CD4-positive, alpha-beta T cell (primary cell): ENCODE measurements around the gene EFEMP1. TPM values are rescaled to one million over a fixed set of nuclear protein-coding genes. Genes with fewer than 3 reads are reported as not detected.

Experiments
- ATAC-seq: fragments of 200-7000 bp; cut with Tn5 transposase; one replicate; pipeline ENCODE4 v1.10.0; 2022; ENCODE audit warnings: mild to moderate bottlenecking; ENCODE audit not compliant: poor library complexity
- CTCF ChIA-PET: fragments of 350-600 bp; sonication (Branson Sonifier 250); formaldehyde crosslinking; loops from one replicate; lab custom pipeline; 2021; ENCODE audit warnings: antibody characterized with exemption, inconsistent platforms; lab: Charles Lee
- POLR2A ChIA-PET: fragments of 350-600 bp; sonication (Branson Sonifier 250); formaldehyde crosslinking; loops from one replicate; lab custom pipeline; 2021; ENCODE audit warnings: antibody characterized with exemption, inconsistent platforms; lab: Charles Lee
- DNase-seq, 14 experiments: peaks; one replicate each; pipeline ENCODE4 v3.0.0-alpha.2; 2013 to 2020; ENCODE audit warnings: mixed read lengths in 2 of 14
- H3K27ac ChIP-seq, 2 donors: one replicate each; pipeline versions ENCODE4 v1.5.1 to v1.7.0; 2013; ENCODE audit warnings: low read length in 2 of 2, low read depth in 1 of 2, mild to moderate bottlenecking in 1 of 2
- H3K27me3 ChIP-seq, 2 experiments: 1 replicate in 1 of 2; 2 replicates in 1 of 2; pipeline versions ENCODE4 v1.6.1 to v1.7.0; 2013; ENCODE audit warnings: low read length in 2 of 2, control low read depth in 1 of 2, mild to moderate bottlenecking in 1 of 2, moderate library complexity in 1 of 2; ENCODE audit not compliant: insufficient read depth in 2 of 2, control insufficient read depth in 1 of 2
- H3K36me3 ChIP-seq: one replicate; pipeline ENCODE4 v1.6.1; 2013; ENCODE audit warnings: low read length, control low read depth; ENCODE audit not compliant: insufficient read depth
- H3K4me1 ChIP-seq: one replicate; pipeline ENCODE4 v1.6.1; 2013; ENCODE audit warnings: low read length, control low read depth; ENCODE audit not compliant: insufficient read depth
- H3K4me3 ChIP-seq: one replicate; pipeline ENCODE4 v1.5.1; 2013; ENCODE audit warnings: mild to moderate bottlenecking, low read length, moderate library complexity
- H3K9me3 ChIP-seq, 2 experiments: 1 replicate in 1 of 2; 2 replicates in 1 of 2; pipeline versions ENCODE4 v1.6.1 to v1.7.0; 2013; ENCODE audit warnings: low read length in 2 of 2, mild to moderate bottlenecking in 2 of 2, control low read depth in 1 of 2, moderate library complexity in 1 of 2; ENCODE audit not compliant: control insufficient read depth in 1 of 2, insufficient read depth in 1 of 2
- H3K27ac Mint-ChIP-seq: one replicate; pipeline ENCODE4 v1.8.0; 2020; ENCODE audit warnings: mixed read lengths
- H3K27me3 Mint-ChIP-seq: one replicate; pipeline ENCODE4 v1.8.0; 2021; ENCODE audit warnings: mixed read lengths
- H3K36me3 Mint-ChIP-seq: one replicate; pipeline ENCODE4 v1.8.0; 2021; ENCODE audit warnings: low read depth, mixed read lengths
- H3K4me1 Mint-ChIP-seq: one replicate; pipeline ENCODE4 v1.8.0; 2021; ENCODE audit warnings: low read depth, mixed read lengths
- H3K4me3 Mint-ChIP-seq: one replicate; pipeline ENCODE4 v1.8.0; 2020; ENCODE audit warnings: mild to moderate bottlenecking, mixed read lengths
- H3K9me3 Mint-ChIP-seq: one replicate; pipeline ENCODE4 v1.8.0; 2020; ENCODE audit warnings: mixed read lengths
- CTCF ChIP-seq: fragments of 200-600 bp; IDR thresholded peaks from one replicate; pipeline ENCODE4 v1.8.0; 2022; ENCODE audit warnings: antibody characterized with exemption, mild to moderate bottlenecking
- intact Hi-C, 2 experiments: fragments of 100-400 bp; cut with DNase I in 1 of 2; cut with micrococcal nuclease in 1 of 2; formaldehyde crosslinking; loops; one replicate each; pipeline versions ENCODE4 v1.15.1 to v1.9.0; 2023 to 2025; cut with DNase I, micrococcal nuclease
- total RNA-seq, 174 experiments: library from RNA in 2 of 174; stranded (reverse) in 2 of 174; gene quantifications; one replicate each; pipeline ENCODE4 v1.2.3 and lab custom pipeline; 2021 to 2026

The EFEMP1 gene
- total RNA-seq, 2 experiments from 2014 or later = not detected

GRCh38 chr2:55875434-55876135 lies 48.0 kb downstream of the EFEMP1 start:
- Mint-ChIP-seq H3K9me3 (no peaks in the 10 kb centered on the region), H3K27me3 (peaks cover 5% of the 10 kb centered on the region), H3K4me3 (no peak overlapping the region), H3K27ac (no peak overlapping the region), H3K36me3 (no peaks in the 10 kb centered on the region), H3K4me1 (no peaks in the 10 kb centered on the region)
- Histone ChIP-seq H3K9me3 (no peaks in the 10 kb centered on the region), H3K27ac (no peak overlapping the region), H3K36me3 (no peaks in the 10 kb centered on the region), H3K4me3 (no peak overlapping the region), H3K27me3 (no peaks in the 10 kb centered on the region), H3K4me1 (no peaks in the 10 kb centered on the region)
- ChIA-PET CTCF (no interaction called here), POLR2A (no interaction called here)
- no peak for TF ChIP-seq CTCF
- no peak for DNase-seq
- intact Hi-C loops = no loop called here
- ATAC-seq = no peak

- DNase-seq (no peak), ATAC-seq (no peak)
- no peak for TF ChIP-seq CTCF
- Mint-ChIP-seq H3K4me3 (no peak overlapping the region), H3K36me3 (no peaks in the 10 kb centered on the region), H3K9me3 (no peaks in the 10 kb centered on the region), H3K27ac (no peak overlapping the region), H3K4me1 (no peaks in the 10 kb centered on the region), H3K27me3 (peaks cover 10% of the 10 kb centered on the region)
- H3K36me3 ChIP-seq = no peaks in the 10 kb centered on the region
- no peaks in the 10 kb centered on the region for H3K4me1 ChIP-seq
- H3K27me3 ChIP-seq = no peaks in the 10 kb centered on the region
- no peaks in the 10 kb centered on the region for H3K9me3 ChIP-seq
- no peak overlapping the region for H3K4me3 ChIP-seq
- intact Hi-C loops = no loop called here
- H3K27ac ChIP-seq = no peak overlapping the region
- ChIA-PET CTCF (no interaction called here), POLR2A (no interaction called here)
Observed at GRCh38 chr2:55874338-55874737, 49.2 kb downstream of the EFEMP1 start.

- Histone ChIP-seq H3K36me3 (no peaks in the 10 kb centered on the region), H3K4me3 (no peak overlapping the region), H3K9me3 (no peaks in the 10 kb centered on the region), H3K27ac (no peak overlapping the region), H3K27me3 (no peaks in the 10 kb centered on the region), H3K4me1 (no peaks in the 10 kb centered on the region)
- no peak overlapping the region for H3K27ac Mint-ChIP-seq
- intact Hi-C loops = no loop called here
- ChIA-PET CTCF (no interaction called here), POLR2A (no interaction called here)
- H3K27me3 Mint-ChIP-seq = peaks cover 5% of the 10 kb centered on the region
- DNase-seq (peak in 3 of 14 experiments; percentile 4 to 26 (median 15)), ATAC-seq (no peak)
- H3K9me3 Mint-ChIP-seq = no peaks in the 10 kb centered on the region
- H3K4me1 Mint-ChIP-seq = no peaks in the 10 kb centered on the region
- no peak for TF ChIP-seq CTCF
- H3K4me3 Mint-ChIP-seq = no peak overlapping the region
- no peaks in the 10 kb centered on the region for H3K36me3 Mint-ChIP-seq
Observed at GRCh38 chr2:55871637-55872036, 51.9 kb downstream of the EFEMP1 start.
